A172 (cell line): ENCODE results near the gene NIPAL4. TPM values are rescaled to one million over a fixed set of nuclear protein-coding genes. Genes with fewer than 3 reads are reported as not detected.
A peak's percentile ranks its signal among the peaks of the same experiment; 100 is the strongest.
"Not testable (repeated sequence)": the region's sequence is repeated elsewhere in the genome, so short reads cannot be mapped to it uniquely, and the experiment has no call there.

ENCODE experiments used
- DNase-seq: peaks from one replicate; pipeline ENCODE4 v3.0.0-alpha.2; 2015; ENCODE audit warnings: low spot score
- total RNA-seq: library from RNA; depleted of rRNA; stranded (reverse); fragments of >200 nt; shearing (Covaris generic); gene quantifications from 2 replicates; pipeline ENCODE4 v1.2.3, GENCODE V29; 2014; rRNA removed

NIPAL4 gene
- 1.2 and 1.5 TPM in 2 replicates for total RNA-seq

GRCh38 chr5:157459715-157460599, at the start of gene NIPAL4:
Gene NIPAL4 (plus strand): TSS chr5:157460213. CDS start chr5:157460321, 108 bp downstream.
- no peak for DNase-seq

- DNase-seq: no peak
These were observed 44.2 kb upstream of the NIPAL4 start for GRCh38 chr5:157415838-157416237.

GRCh38 chr5:157419521-157419920, 40.5 kb upstream of the NIPAL4 start:
- not testable (repeated sequence) for DNase-seq

GRCh38 chr5:157429920-157430319, 30.1 kb upstream of the NIPAL4 start:
- not testable (repeated sequence) for DNase-seq

- DNase-seq: peak; percentile 55
These were observed 28.3 kb upstream of the NIPAL4 start for GRCh38 chr5:157431544-157432200.

- DNase-seq: no peak
These were observed 25.9 kb upstream of the NIPAL4 start for GRCh38 chr5:157434096-157434495.

GRCh38 chr5:157443041-157443549, 16.9 kb upstream of the NIPAL4 start:
- DNase-seq: no peak

- no peak for DNase-seq
These were observed 15.8 kb upstream of the NIPAL4 start for GRCh38 chr5:157444224-157444623.

- DNase-seq: no peak
These were observed 14.1 kb upstream of the NIPAL4 start for GRCh38 chr5:157445745-157446411.

GRCh38 chr5:157446412-157446935, 13.5 kb upstream of the NIPAL4 start:
- no peak for DNase-seq

GRCh38 chr5:157447201-157447637, 12.8 kb upstream of the NIPAL4 start:
- DNase-seq: no peak

- DNase-seq: no peak
These were observed 10.8 kb upstream of the NIPAL4 start for GRCh38 chr5:157449011-157449723.

- no peak for DNase-seq
These were observed 10.0 kb upstream of the NIPAL4 start for GRCh38 chr5:157450024-157450423.

- no peak for DNase-seq
These were observed 8.2 kb upstream of the NIPAL4 start for GRCh38 chr5:157451806-157452205.

GRCh38 chr5:157454273-157454672, 5.7 kb upstream of the NIPAL4 start:
- no peak for DNase-seq

GRCh38 chr5:157455057-157455456, 5.0 kb upstream of the NIPAL4 start:
- no peak for DNase-seq

GRCh38 chr5:157456301-157456700, 3.7 kb upstream of the NIPAL4 start:
- no peak for DNase-seq

- DNase-seq: no peak
These were observed 2.6 kb upstream of the NIPAL4 start for GRCh38 chr5:157457391-157457790.

GRCh38 chr5:157458835-157459234, 1.2 kb upstream of the NIPAL4 start:
- DNase-seq: no peak

- no peak for DNase-seq
These were observed 1.1 kb downstream of the NIPAL4 start for GRCh38 chr5:157460921-157461792.
